Fibroblast of skin of back (primary cell): ENCODE results near the gene SCN7A.

Source experiments
- DNase-seq: peaks from one replicate; pipeline ENCODE4 v3.0.0-alpha.2; 2013

SCN7A gene

DNA sequence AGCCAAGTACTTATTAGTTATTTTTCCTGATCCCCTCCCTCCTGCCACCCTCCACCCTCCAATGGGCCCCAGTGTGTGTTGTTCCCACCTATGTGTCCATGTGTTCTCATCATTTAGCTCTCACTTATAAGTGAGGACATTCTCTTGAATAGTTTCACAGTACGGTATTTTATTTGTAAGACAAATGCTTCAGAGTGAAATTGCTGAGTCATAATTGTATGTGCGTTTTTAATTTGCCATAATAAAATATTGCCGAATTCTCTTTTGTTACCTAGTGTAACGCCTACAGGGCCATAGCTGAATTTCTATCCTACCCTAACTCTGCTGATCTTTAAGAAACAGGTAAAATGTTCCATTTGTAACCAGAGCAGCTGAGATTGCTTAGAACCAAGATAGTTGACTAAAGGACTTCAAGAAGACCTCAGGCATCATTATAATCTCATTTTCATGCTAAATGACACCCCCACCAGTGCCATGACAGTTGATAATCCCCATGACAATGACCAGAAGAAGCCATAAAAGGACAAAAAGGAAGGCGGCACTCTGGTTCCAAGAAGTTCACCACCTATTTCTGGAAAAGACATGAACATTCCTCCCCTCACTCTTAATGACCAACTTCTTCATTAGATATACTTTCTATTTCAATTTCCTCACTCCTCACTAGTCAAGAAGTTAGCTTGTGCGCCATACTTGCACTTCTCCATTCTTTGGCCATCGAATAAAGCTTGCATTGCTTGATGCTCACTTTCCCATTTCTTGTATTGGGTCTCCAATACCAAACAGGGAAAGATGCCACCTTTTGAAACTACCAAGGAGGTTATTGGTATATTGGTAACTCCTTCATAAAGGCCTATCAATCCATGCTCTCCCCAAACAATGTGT is 136.7 kb downstream of the SCN7A start:
- no peak for DNase-seq
